Choroid plexus epithelial cell (primary cell): ENCODE data around the gene PVALB.

ENCODE experiments used
- DNase-seq: peaks from one replicate; pipeline ENCODE4 v3.0.0-alpha.2; 2010; ENCODE audit warnings: low read depth
- H3K4me3 ChIP-seq: 2 replicates; pipeline ENCODE4 v1.5.1; 2011; ENCODE audit warnings: low read depth, mild to moderate bottlenecking, control low read depth, low read length, moderate library complexity
- TF ChIP-seq, protein P1 (sequence below): conservative IDR thresholded peaks from 2 replicates; pipeline ENCODE4 v1.5.1; 2011; ENCODE audit warnings: low read depth, mild to moderate bottlenecking, control low read depth, inconsistent platforms, low read length, moderate library complexity

Gene PVALB

DNA sequence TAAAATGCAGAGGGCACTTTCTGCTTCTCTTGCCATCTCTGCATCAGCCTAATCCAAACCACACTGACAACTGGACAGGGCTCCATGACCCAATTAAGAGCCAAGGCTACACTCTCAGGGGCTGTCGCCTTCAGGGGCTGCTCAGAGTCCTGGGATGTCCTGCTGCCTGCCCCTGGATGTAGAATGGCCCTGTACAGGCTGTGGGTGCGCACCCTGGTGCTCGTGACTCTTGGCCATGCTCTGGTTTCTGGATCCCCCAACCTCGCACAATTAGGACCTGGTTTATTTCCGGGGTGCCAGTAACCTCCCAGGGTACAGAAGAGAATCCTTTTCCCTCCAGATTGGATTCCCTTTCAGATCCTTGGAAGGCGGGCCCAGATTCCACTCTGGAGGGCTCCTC is 52.2 kb downstream of the PVALB start:
- H3K4me3 ChIP-seq: no peak overlapping the region
- TF ChIP-seq, protein P1, sequence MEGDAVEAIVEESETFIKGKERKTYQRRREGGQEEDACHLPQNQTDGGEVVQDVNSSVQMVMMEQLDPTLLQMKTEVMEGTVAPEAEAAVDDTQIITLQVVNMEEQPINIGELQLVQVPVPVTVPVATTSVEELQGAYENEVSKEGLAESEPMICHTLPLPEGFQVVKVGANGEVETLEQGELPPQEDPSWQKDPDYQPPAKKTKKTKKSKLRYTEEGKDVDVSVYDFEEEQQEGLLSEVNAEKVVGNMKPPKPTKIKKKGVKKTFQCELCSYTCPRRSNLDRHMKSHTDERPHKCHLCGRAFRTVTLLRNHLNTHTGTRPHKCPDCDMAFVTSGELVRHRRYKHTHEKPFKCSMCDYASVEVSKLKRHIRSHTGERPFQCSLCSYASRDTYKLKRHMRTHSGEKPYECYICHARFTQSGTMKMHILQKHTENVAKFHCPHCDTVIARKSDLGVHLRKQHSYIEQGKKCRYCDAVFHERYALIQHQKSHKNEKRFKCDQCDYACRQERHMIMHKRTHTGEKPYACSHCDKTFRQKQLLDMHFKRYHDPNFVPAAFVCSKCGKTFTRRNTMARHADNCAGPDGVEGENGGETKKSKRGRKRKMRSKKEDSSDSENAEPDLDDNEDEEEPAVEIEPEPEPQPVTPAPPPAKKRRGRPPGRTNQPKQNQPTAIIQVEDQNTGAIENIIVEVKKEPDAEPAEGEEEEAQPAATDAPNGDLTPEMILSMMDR: no peak
- DNase-seq: no peak

DNA sequence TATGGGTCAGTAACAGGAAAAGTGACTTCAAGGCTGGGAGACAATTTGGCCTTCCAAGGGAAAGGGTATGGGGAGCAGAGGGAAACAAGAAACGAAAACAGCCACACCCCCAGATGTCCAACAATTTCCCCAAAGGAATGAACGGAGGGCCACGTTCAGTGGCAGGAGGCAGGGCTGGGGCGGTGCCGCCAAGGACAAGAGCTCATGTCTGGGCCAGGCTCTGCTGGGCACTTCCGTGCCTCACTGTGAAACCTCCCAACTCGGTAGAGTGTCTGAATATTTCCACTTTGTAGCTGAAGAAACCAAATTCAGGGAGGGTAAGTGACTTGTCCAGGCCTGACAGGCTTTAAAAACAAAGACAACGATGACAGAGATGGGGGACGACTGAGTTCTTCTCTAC is 52.8 kb downstream of the PVALB start:
- no peak overlapping the region for H3K4me3 ChIP-seq
- DNase-seq: no peak
- TF ChIP-seq, protein P1: no peak

DNA sequence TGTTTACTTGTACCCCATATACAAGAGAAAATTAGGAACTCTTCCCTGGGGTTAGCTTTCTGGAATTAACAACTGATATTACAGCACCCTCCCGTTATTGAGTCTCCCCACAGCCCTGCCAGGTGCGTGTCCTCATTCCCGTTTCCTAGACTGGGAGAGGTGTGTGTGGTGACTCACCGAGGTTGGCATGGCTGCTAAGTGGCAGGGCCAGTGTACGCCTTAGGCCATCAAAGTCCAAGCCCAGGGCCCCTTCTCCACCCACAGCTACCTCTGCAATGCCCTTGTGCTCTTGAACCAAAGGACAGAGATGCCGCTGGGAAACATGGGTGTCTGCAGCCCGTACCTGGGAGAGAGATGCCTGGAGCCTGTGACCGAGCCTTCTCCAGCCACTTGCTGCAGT is 53.3 kb downstream of the PVALB start:
- TF ChIP-seq, protein P1: no peak
- no peak overlapping the region for H3K4me3 ChIP-seq
- DNase-seq: no peak

DNA sequence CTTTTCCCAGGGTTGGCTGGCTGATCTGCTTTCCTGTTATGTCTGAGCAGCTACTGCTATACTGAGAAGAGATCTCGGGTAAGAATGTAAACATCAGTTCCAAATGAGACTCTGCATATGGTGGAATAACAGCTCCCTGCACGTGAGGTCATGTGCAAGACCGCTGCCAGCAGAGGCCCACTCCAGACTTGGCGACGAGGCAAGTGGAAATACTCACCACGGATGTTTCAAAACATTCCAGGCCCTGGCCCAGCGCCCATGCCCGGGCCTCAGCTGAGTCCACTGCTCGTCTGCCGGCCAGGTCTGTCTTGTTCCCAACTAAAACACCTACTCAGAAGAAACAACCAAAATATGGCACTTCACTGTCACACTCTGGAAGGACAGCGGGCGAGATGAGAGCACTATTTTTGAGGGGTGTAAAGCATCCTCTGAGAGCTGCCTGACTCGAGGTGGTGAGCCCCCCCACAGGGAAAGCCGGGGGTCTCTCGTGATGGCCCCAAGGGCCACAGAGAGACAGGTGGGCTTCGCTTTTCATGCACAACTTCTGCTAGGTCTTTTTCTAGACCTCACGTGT is 54.1 kb downstream of the PVALB start:
- H3K4me3 ChIP-seq: no peak overlapping the region
- TF ChIP-seq, protein P1: no peak
- DNase-seq: no peak

DNA sequence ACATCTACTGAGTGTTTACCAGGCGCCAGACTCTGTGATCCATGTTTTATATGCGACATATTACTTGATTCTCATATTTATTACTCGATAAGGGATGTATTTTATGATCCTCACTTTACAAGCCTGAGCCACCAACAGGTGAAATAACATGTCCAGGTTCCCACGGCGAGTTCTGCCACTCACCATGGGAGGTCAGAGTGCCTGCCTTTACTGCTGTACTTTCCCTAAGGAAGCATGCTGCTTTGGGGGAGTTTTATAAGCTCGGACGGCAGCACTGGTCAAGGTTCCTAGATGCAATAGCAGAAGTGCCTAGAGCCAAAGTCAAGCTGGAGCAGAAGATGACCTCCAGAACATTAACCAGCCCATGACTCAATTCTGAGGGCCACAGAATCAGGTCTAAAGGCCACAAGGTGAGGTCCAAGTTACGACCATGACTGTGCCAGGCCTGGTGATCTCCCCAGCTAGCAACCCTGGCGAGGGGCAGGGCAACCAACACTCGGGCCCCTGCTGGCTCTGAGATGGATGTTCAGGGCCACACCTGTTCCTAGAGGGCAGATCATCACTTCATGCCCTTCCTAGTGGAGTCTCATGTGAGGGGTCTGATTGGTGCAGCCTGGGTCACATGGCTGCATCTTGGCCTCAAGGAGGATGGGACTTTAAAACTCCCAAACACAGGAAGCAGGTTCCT is 55.1 kb downstream of the PVALB start:
- H3K4me3 ChIP-seq: no peak overlapping the region
- TF ChIP-seq, protein P1: no peak
- DNase-seq: no peak

DNA sequence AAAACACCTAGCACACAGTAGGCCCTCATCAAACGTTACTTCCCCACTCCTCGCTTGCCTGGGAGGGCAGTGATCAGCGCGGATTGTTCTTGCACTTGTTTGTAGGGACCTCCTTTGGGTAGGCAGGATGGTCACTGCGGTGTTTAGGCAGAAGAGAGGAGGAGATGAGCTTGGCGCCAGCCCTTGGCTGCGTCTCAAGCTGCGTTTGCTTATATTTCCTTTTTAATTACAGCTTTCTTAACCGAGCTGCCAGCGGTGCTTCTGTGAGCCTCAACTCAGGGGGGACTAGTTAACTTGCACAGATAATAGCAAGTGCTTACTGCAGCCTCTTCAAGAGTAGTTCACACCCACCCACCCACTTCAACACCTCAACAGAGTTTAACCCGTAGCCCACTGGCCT is 56.0 kb downstream of the PVALB start:
- H3K4me3 ChIP-seq: no peak overlapping the region
- TF ChIP-seq, protein P1: no peak
- no peak for DNase-seq
